Ovary (tissue), 3 donors: Measurements from ENCODE around the gene ZRANB1.

Experiments
- EP300 ChIP-seq: sonication (generic); formaldehyde crosslinking; IDR thresholded peaks from one replicate; pipeline ENCODE4 v1.6.1; 2017; ENCODE audit warnings: antibody characterized with exemption
- TF ChIP-seq, protein P1 (sequence below), 3 donors: fragments of 450-650 bp in 2 of 3; fragments of 200-600 bp in 1 of 3; IDR thresholded peaks; one replicate each; pipeline versions ENCODE4 v1.5.1 to v1.8.0; 2016 to 2022; ENCODE audit warnings: antibody characterized with exemption in 3 of 3, mild to moderate bottlenecking in 1 of 3
- donor health status: DM: no; HTN: no; CAD: no.

- no peak for TF ChIP-seq EP300
- TF ChIP-seq, protein P1, sequence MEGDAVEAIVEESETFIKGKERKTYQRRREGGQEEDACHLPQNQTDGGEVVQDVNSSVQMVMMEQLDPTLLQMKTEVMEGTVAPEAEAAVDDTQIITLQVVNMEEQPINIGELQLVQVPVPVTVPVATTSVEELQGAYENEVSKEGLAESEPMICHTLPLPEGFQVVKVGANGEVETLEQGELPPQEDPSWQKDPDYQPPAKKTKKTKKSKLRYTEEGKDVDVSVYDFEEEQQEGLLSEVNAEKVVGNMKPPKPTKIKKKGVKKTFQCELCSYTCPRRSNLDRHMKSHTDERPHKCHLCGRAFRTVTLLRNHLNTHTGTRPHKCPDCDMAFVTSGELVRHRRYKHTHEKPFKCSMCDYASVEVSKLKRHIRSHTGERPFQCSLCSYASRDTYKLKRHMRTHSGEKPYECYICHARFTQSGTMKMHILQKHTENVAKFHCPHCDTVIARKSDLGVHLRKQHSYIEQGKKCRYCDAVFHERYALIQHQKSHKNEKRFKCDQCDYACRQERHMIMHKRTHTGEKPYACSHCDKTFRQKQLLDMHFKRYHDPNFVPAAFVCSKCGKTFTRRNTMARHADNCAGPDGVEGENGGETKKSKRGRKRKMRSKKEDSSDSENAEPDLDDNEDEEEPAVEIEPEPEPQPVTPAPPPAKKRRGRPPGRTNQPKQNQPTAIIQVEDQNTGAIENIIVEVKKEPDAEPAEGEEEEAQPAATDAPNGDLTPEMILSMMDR (IDR thresholded peaks at IDR 0.05) = no peak
Measured at GRCh38 chr10:124943301-124944092, 1.6 kb downstream of the ZRANB1 start.
